T47D (cell line): ENCODE measurements around the gene TRIM14.
"Not testable (repeated sequence)": the region's sequence is repeated elsewhere in the genome, so short reads cannot be mapped to it uniquely, and the experiment has no call there.

Experiments
- DNase-seq, 2 experiments: peaks; one replicate each; pipeline versions ENCODE4 v3.0.0 to v3.0.0-alpha.2; 2011 to 2012; ENCODE audit warnings: low read depth in 1 of 2, low spot score in 1 of 2
- JUND ChIP-seq: IDR thresholded peaks from 2 replicates; pipeline ENCODE4 v1.6.1; 2012; ENCODE audit warnings: low read depth
- in situ Hi-C: cut with HindIII; loops from 2 replicates; pipeline ENCODE4 v1.10.0; 2016; ENCODE audit warnings: low sequenced_read_pairs, low pct_unique_long_range_greater_than_20kb

TRIM14 gene

GRCh38 chr9:98081477-98082219 lies 37.4 kb downstream of the TRIM14 start:
- in situ Hi-C loops = no loop called here

GRCh38 chr9:98080780-98081179 lies 38.2 kb downstream of the TRIM14 start:
- no peak for DNase-seq
- in situ Hi-C loops = no loop called here
- TF ChIP-seq JUND = no peak

More at GRCh38 chr9:98081477-98082219, 37.4 kb downstream of the TRIM14 start:
- DNase-seq = no peak
- no peak for TF ChIP-seq JUND

- in situ Hi-C loops = no loop called here
Measured at GRCh38 chr9:98080326-98080725, 38.7 kb downstream of the TRIM14 start.

DNA sequence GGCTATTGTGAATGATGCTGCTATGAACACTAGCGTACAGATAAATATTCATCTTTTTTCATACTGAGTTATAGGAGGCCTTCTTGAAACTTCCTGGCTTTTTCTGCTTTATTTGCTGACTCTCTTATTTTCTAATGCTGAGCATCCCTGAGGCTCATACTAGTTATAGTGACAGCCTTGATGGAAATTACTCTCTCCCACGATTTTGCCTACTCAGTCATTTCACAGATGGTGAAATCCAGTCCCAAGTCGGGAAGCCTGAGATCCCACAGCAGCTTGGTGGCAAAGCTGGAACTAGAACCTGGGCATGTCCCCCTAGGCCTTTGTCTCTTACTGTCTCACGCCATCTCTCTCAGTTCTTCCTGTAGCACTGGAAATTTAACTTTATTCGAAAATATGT lies 40.1 kb downstream of the TRIM14 start:
- no peak for DNase-seq
- in situ Hi-C loops = no loop called here
- TF ChIP-seq JUND = no peak

More at GRCh38 chr9:98080326-98080725, 38.7 kb downstream of the TRIM14 start:
- no peak for DNase-seq
- TF ChIP-seq JUND = no peak

- in situ Hi-C loops, DNase-seq: not testable (repeated sequence)
Measured at GRCh38 chr9:98076514-98076890, 42.5 kb downstream of the TRIM14 start.

DNA sequence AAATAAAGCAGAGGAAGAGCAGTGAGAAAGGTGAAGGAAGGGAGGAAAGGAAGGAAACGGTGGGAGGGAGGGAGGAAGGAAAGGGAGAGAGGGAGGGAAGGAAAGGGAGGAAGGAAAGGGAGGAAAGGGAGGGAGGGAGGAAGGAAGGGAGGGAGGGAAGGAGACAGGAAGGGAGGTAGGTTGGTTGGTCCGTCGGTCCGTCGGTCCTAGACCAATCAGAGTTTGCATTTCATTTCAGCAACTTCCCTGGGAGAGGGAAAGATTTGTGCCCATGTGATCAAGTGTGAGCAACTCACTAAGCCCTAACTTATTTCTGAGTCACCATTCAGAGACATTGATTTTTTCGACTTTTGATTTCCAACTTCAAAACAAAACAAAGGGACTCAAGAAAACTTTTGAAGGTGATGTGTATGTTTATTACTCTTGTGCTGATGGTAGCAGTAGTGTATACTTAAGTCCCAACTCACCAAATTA lies 43.7 kb downstream of the TRIM14 start:
- TF ChIP-seq JUND = no peak
- in situ Hi-C loops = no loop called here
- peak; percentile 51 to 84 for DNase-seq

DNA sequence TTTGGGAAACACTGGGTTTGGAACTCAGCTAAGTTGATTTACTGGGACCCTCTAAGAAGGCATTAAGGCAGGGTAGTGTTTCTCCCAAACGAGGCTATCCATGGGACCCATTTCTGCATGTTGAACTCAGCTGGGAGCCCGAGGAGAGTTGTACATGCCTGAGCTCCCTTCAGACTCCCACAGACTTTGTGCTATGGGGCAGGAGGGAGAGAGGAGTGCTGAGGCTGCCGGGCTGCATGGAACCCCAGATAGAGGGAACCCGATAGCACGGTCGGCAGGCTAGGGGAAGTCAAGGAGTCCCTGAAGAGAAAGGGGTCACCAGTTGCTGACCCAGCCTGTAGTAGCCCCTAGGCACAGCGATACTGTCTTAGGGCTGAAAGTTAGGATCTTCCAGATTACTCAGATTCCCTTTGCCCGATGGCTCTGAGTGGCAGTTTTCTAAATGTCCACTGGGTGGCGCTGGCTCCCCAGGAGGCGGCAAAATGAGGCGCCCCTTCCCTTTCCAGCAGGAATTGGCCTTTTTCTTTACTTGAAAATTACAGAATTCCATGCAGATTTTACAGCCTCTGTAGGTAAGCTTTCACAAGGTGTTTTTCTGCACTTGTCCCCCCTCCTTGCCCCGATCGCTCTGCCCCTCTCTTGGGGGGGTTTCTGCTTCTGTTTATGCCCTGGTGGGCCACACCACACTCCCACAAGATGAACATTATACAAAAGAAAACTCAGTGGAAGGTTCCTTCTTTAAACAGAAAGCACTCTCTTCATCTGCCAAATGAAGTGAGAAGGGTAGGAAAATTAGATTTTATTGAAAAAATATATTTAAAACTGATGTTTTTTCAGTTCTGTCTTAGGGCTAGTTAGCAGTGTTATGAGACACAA lies 44.7 kb downstream of the TRIM14 start:
- in situ Hi-C loops = no loop called here
- peak in 1 of 2 experiments; percentile 72 for DNase-seq
- TF ChIP-seq JUND = no peak

GRCh38 chr9:98071737-98072136 lies 47.3 kb downstream of the TRIM14 start:
- in situ Hi-C loops = no loop called here
- TF ChIP-seq JUND = no peak
- DNase-seq = peak in 1 of 2 experiments; percentile 64

- DNase-seq = no peak
- in situ Hi-C loops = no loop called here
- no peak for TF ChIP-seq JUND
Measured at GRCh38 chr9:98070704-98071103, 48.3 kb downstream of the TRIM14 start.

- TF ChIP-seq JUND = no peak
- DNase-seq = no peak
- in situ Hi-C loops = no loop called here
Measured at GRCh38 chr9:98069551-98069950, 49.5 kb downstream of the TRIM14 start.

DNA sequence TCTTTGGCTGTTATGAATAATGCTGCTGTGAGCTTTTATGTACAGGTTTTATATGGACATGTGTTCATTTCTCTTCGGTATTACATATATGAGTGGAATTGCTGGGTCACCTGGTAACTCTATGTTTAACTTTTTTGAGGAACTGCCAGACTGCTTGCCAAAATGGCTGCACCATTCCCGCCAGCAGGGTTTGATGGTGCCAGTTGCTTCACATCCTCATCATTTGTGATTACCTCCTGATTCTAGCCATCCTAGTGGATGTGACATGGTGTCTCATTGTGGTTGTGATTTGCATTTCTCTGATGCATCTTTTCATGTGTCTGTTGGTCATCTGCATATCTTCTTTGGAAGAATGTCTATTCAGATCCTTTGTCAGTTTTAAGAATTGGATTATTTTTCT lies 51.8 kb downstream of the TRIM14 start:
- DNase-seq = no peak
- in situ Hi-C loops = no loop called here
- TF ChIP-seq JUND = no peak

DNA sequence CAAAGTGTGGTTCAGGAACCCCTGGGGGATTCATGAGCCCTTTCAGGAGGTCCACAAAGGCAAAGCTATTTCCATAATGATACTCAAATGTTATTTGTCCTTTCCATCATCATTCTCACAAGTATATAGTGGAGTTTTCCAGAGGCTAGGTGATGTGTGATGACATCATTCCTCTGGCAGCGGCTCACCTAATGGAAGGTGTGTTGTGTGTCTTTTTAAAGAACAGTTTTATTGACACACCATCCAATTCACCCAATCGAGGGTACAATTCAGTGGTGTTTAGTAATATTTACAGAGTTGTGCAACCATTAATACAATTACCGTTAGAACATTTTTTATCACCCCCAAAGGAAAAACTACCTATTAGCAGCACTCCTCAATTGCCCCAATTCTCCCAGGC lies 52.8 kb downstream of the TRIM14 start:
- TF ChIP-seq JUND = no peak
- no peak for DNase-seq
- in situ Hi-C loops = no loop called here
